Measurements from ENCODE around the gene ESD.
"Not testable (repeated sequence)": the region's sequence is repeated elsewhere in the genome, so short reads cannot be mapped to it uniquely, and the experiment has no call there.

The ESD gene

GRCh38 chr13:46817095-46817494 lies 20.1 kb upstream of the ESD start:
- no peak overlapping the region for H3K4me3 ChIP-seq (ENCODE audit: low read depth in 1 of 2, low read length in 1 of 2)
- no peak for TF ChIP-seq CTCF (IDR thresholded peaks at IDR 0.05)
- no peaks in the 10 kb centered on the region for H3K27me3 ChIP-seq
- H3K36me3 ChIP-seq = no peaks in the 10 kb centered on the region
- no peaks in the 10 kb centered on the region for H3K4me1 ChIP-seq (ENCODE audit: control insufficient read depth in 1 of 2, insufficient read depth in 1 of 2, low read depth in 1 of 2, low read length in 1 of 2)
- no peaks in the 10 kb centered on the region for H3K9me3 ChIP-seq
- no peak overlapping the region for H3K27ac ChIP-seq

GRCh38 chr13:46816371-46816770 lies 19.4 kb upstream of the ESD start:
- H3K4me3 ChIP-seq (ENCODE audit: low read depth in 1 of 2, low read length in 1 of 2) = no peak overlapping the region
- H3K36me3 ChIP-seq = no peaks in the 10 kb centered on the region
- H3K27me3 ChIP-seq = no peaks in the 10 kb centered on the region
- H3K9me3 ChIP-seq = no peaks in the 10 kb centered on the region
- no peak overlapping the region for H3K27ac ChIP-seq
- TF ChIP-seq CTCF (IDR thresholded peaks at IDR 0.05) = no peak
- H3K4me1 ChIP-seq (ENCODE audit: control insufficient read depth in 1 of 2, insufficient read depth in 1 of 2, low read depth in 1 of 2, low read length in 1 of 2) = no peaks in the 10 kb centered on the region

GRCh38 chr13:46812301-46812797 lies 15.4 kb upstream of the ESD start:
- H3K9me3 ChIP-seq = no peaks in the 10 kb centered on the region
- H3K27ac ChIP-seq = no peak overlapping the region
- no peak overlapping the region for H3K4me3 ChIP-seq (ENCODE audit: low read depth in 1 of 2, low read length in 1 of 2)
- TF ChIP-seq CTCF (IDR thresholded peaks at IDR 0.05) = no peak
- H3K27me3 ChIP-seq = no peaks in the 10 kb centered on the region
- H3K4me1 ChIP-seq (ENCODE audit: control insufficient read depth in 1 of 2, insufficient read depth in 1 of 2, low read depth in 1 of 2, low read length in 1 of 2) = no peaks in the 10 kb centered on the region
- H3K36me3 ChIP-seq = no peaks in the 10 kb centered on the region

GRCh38 chr13:46810440-46810839 lies 13.5 kb upstream of the ESD start:
- Histone ChIP-seq H3K4me3 (ENCODE audit: low read depth in 1 of 2, low read length in 1 of 2) (no peak overlapping the region), H3K27ac (no peak overlapping the region), H3K27me3 (no peaks in the 10 kb centered on the region), H3K36me3 (no peaks in the 10 kb centered on the region), H3K9me3 (no peaks in the 10 kb centered on the region), H3K4me1 (ENCODE audit: control insufficient read depth in 1 of 2, insufficient read depth in 1 of 2, low read depth in 1 of 2, low read length in 1 of 2) (no peaks in the 10 kb centered on the region)
- no peak for TF ChIP-seq CTCF (IDR thresholded peaks at IDR 0.05)

- H3K4me3 ChIP-seq (ENCODE audit: low read depth in 1 of 2, low read length in 1 of 2); H3K9me3 ChIP-seq; H3K4me1 ChIP-seq (ENCODE audit: control insufficient read depth in 1 of 2, insufficient read depth in 1 of 2, low read depth in 1 of 2, low read length in 1 of 2); H3K27ac ChIP-seq; H3K36me3 ChIP-seq; H3K27me3 ChIP-seq: not testable (repeated sequence)
These were observed 8.0 kb upstream of the ESD start for GRCh38 chr13:46804921-46805320.

- H3K4me1 ChIP-seq (ENCODE audit: control insufficient read depth in 1 of 2, insufficient read depth in 1 of 2, low read depth in 1 of 2, low read length in 1 of 2) = no peaks in the 10 kb centered on the region
- H3K27me3 ChIP-seq = no peaks in the 10 kb centered on the region
- no peaks in the 10 kb centered on the region for H3K9me3 ChIP-seq
- no peak overlapping the region for H3K4me3 ChIP-seq (ENCODE audit: low read depth in 1 of 2, low read length in 1 of 2)
- no peak overlapping the region for H3K27ac ChIP-seq
- no peaks in the 10 kb centered on the region for H3K36me3 ChIP-seq
- no peak for TF ChIP-seq CTCF (IDR thresholded peaks at IDR 0.05)
These were observed 7.4 kb upstream of the ESD start for GRCh38 chr13:46804391-46804815.

All from neutrophil (primary cell).